Ovary (tissue), 3 donors: ENCODE data around the gene MED27.

Source experiments
- CTCF ChIP-seq, 3 donors: fragments of 450-650 bp in 2 of 3; fragments of 200-600 bp in 1 of 3; IDR thresholded peaks; one replicate each; pipeline versions ENCODE4 v1.5.1 to v1.8.0; 2016 to 2022; ENCODE audit warnings: antibody characterized with exemption in 3 of 3, mild to moderate bottlenecking in 1 of 3
- EP300 ChIP-seq: sonication (generic); formaldehyde crosslinking; IDR thresholded peaks from one replicate; pipeline ENCODE4 v1.6.1; 2017; ENCODE audit warnings: antibody characterized with exemption
- POLR2A ChIP-seq: fragments of 450-650 bp; IDR thresholded peaks from one replicate; pipeline ENCODE4 v1.6.1; 2017; ENCODE audit warnings: antibody characterized with exemption, mild to moderate bottlenecking, moderate library complexity
- donor health status: DM: no; HTN: no; CAD: no.

- TF ChIP-seq CTCF (IDR thresholded peaks at IDR 0.05) (no peak), POLR2A (no peak), EP300 (no peak)
These were observed 204.6 kb downstream of the MED27 start for GRCh38 chr9:131874916-131875670.
